GM21515 (cell line): ENCODE measurements around the gene CPSF3.

Experiments
- ATAC-seq: cut with Tn5 transposase; IDR thresholded peaks from one replicate; pipeline ENCODE4 v1.9.1; 2021; ENCODE audit not compliant: unreplicated experiment

The CPSF3 gene

GRCh38 chr2:9462886-9463697, 39.6 kb downstream of the CPSF3 start:
- ATAC-seq, result no peak

GRCh38 chr2:9463698-9464034, 40.2 kb downstream of the CPSF3 start:
- ATAC-seq, result no peak

- ATAC-seq, result no peak
These were observed 41.7 kb downstream of the CPSF3 start for GRCh38 chr2:9465170-9465569.

- ATAC-seq, result no peak
These were observed 42.8 kb downstream of the CPSF3 start for GRCh38 chr2:9466147-9466683.

GRCh38 chr2:9467687-9468086, 44.2 kb downstream of the CPSF3 start:
- no peak for ATAC-seq

- ATAC-seq, result no peak
These were observed 47.8 kb downstream of the CPSF3 start for GRCh38 chr2:9471206-9471605.

- no peak for ATAC-seq
These were observed 49.1 kb downstream of the CPSF3 start for GRCh38 chr2:9472511-9472910.

- ATAC-seq, result no peak
These were observed 50.0 kb downstream of the CPSF3 start for GRCh38 chr2:9473308-9473984.

GRCh38 chr2:9473985-9474360, 50.5 kb downstream of the CPSF3 start:
- peak; percentile 32 for ATAC-seq

GRCh38 chr2:9474361-9475057, 51.1 kb downstream of the CPSF3 start, which contains the start of gene IAH1:
Gene IAH1, plus strand, starts transcription at chr2:9474551. Its CDS starts 16 bp downstream, at chr2:9474567.
- ATAC-seq, result peak; percentile 64

- no peak for ATAC-seq
These were observed 54.5 kb downstream of the CPSF3 start for GRCh38 chr2:9477914-9478313.

GRCh38 chr2:9478526-9478925, 55.1 kb downstream of the CPSF3 start:
- no peak for ATAC-seq

- ATAC-seq, result no peak
These were observed 56.7 kb downstream of the CPSF3 start for GRCh38 chr2:9480157-9480556.

- no peak for ATAC-seq
These were observed 59.7 kb downstream of the CPSF3 start for GRCh38 chr2:9483107-9483506.

GRCh38 chr2:9484533-9484932, 61.1 kb downstream of the CPSF3 start:
- ATAC-seq, result no peak

- no peak for ATAC-seq
These were observed 65.4 kb downstream of the CPSF3 start for GRCh38 chr2:9488583-9489547.

GRCh38 chr2:9490789-9491188, 67.3 kb downstream of the CPSF3 start:
- ATAC-seq, result no peak

GRCh38 chr2:9492927-9493326, 69.5 kb downstream of the CPSF3 start:
- ATAC-seq, result no peak

GRCh38 chr2:9493478-9493877, 70.0 kb downstream of the CPSF3 start:
- no peak for ATAC-seq

- ATAC-seq, result no peak
These were observed 70.6 kb downstream of the CPSF3 start for GRCh38 chr2:9494081-9494480.

- ATAC-seq, result no peak
These were observed 73.6 kb downstream of the CPSF3 start for GRCh38 chr2:9497017-9497416.
